ENCODE measurements around the gene PRSS23.

The PRSS23 gene

GRCh38 chr11:86790867-86791849 lies 9.2 kb upstream of the PRSS23 start:
- Histone ChIP-seq H3K36me3 (ENCODE audit: control insufficient read depth in 2 of 2, insufficient read depth in 2 of 2, low read length in 2 of 2) (no peaks in the 10 kb centered on the region), H3K4me1 (ENCODE audit: control insufficient read depth, insufficient read depth, low read length) (peaks cover 4% of the 10 kb centered on the region), H3K9ac (ENCODE audit: low read length in 2 of 2) (peak overlapping the region in 1 of 2 donors; percentile 12), H3K9me3 (ENCODE audit: control insufficient read depth in 2 of 2, low read length in 2 of 2) (no peaks in the 10 kb centered on the region), H3K27me3 (ENCODE audit: control insufficient read depth in 1 of 2, insufficient read depth in 2 of 2, low read length in 2 of 2) (no peaks in the 10 kb centered on the region), H3K27ac (ENCODE audit: low read length) (peak overlapping the region; percentile 19), H3K4me3 (ENCODE audit: low read length in 2 of 2) (no peak overlapping the region)

- no peaks in the 10 kb centered on the region for H3K9me3 ChIP-seq (ENCODE audit: control insufficient read depth in 2 of 2, low read length in 2 of 2)
- H3K4me3 ChIP-seq (ENCODE audit: low read length in 2 of 2) = no peak overlapping the region
- no peaks in the 10 kb centered on the region for H3K36me3 ChIP-seq (ENCODE audit: control insufficient read depth in 2 of 2, insufficient read depth in 2 of 2, low read length in 2 of 2)
- H3K27ac ChIP-seq (ENCODE audit: low read length) = no peak overlapping the region
- peaks cover 4% of the 10 kb centered on the region for H3K4me1 ChIP-seq (ENCODE audit: control insufficient read depth, insufficient read depth, low read length)
- no peaks in the 10 kb centered on the region for H3K27me3 ChIP-seq (ENCODE audit: control insufficient read depth in 1 of 2, insufficient read depth in 2 of 2, low read length in 2 of 2)
- no peak overlapping the region for H3K9ac ChIP-seq (ENCODE audit: low read length in 2 of 2)
Observed at GRCh38 chr11:86792150-86792549, 8.2 kb upstream of the PRSS23 start.

GRCh38 chr11:86793307-86793706 lies 7.0 kb upstream of the PRSS23 start:
- Histone ChIP-seq H3K36me3 (ENCODE audit: control insufficient read depth in 2 of 2, insufficient read depth in 2 of 2, low read length in 2 of 2) (no peaks in the 10 kb centered on the region), H3K9ac (ENCODE audit: low read length in 2 of 2) (no peak overlapping the region), H3K4me1 (ENCODE audit: control insufficient read depth, insufficient read depth, low read length) (peaks cover 4% of the 10 kb centered on the region), H3K27ac (ENCODE audit: low read length) (no peak overlapping the region), H3K27me3 (ENCODE audit: control insufficient read depth in 1 of 2, insufficient read depth in 2 of 2, low read length in 2 of 2) (no peaks in the 10 kb centered on the region), H3K9me3 (ENCODE audit: control insufficient read depth in 2 of 2, low read length in 2 of 2) (no peaks in the 10 kb centered on the region), H3K4me3 (ENCODE audit: low read length in 2 of 2) (no peak overlapping the region)

- Histone ChIP-seq H3K27me3 (ENCODE audit: control insufficient read depth in 1 of 2, insufficient read depth in 2 of 2, low read length in 2 of 2) (no peaks in the 10 kb centered on the region), H3K36me3 (ENCODE audit: control insufficient read depth in 2 of 2, insufficient read depth in 2 of 2, low read length in 2 of 2) (no peaks in the 10 kb centered on the region), H3K27ac (ENCODE audit: low read length) (no peak overlapping the region), H3K9ac (ENCODE audit: low read length in 2 of 2) (no peak overlapping the region), H3K4me1 (ENCODE audit: control insufficient read depth, insufficient read depth, low read length) (peaks cover 14% of the 10 kb centered on the region), H3K9me3 (ENCODE audit: control insufficient read depth in 2 of 2, low read length in 2 of 2) (no peaks in the 10 kb centered on the region), H3K4me3 (ENCODE audit: low read length in 2 of 2) (no peak overlapping the region)
Observed at GRCh38 chr11:86795511-86795910, 4.8 kb upstream of the PRSS23 start.

- H3K27me3 ChIP-seq (ENCODE audit: control insufficient read depth in 1 of 2, insufficient read depth in 2 of 2, low read length in 2 of 2) = no peaks in the 10 kb centered on the region
- H3K36me3 ChIP-seq (ENCODE audit: control insufficient read depth in 2 of 2, insufficient read depth in 2 of 2, low read length in 2 of 2) = no peaks in the 10 kb centered on the region
- peaks cover 15% of the 10 kb centered on the region for H3K4me1 ChIP-seq (ENCODE audit: control insufficient read depth, insufficient read depth, low read length)
- H3K9ac ChIP-seq (ENCODE audit: low read length in 2 of 2) = no peak overlapping the region
- H3K27ac ChIP-seq (ENCODE audit: low read length) = no peak overlapping the region
- no peaks in the 10 kb centered on the region for H3K9me3 ChIP-seq (ENCODE audit: control insufficient read depth in 2 of 2, low read length in 2 of 2)
- no peak overlapping the region for H3K4me3 ChIP-seq (ENCODE audit: low read length in 2 of 2)
Observed at GRCh38 chr11:86795949-86796348, 4.4 kb upstream of the PRSS23 start.

GRCh38 chr11:86797133-86797532 lies 3.2 kb upstream of the PRSS23 start:
- H3K4me3 ChIP-seq (ENCODE audit: low read length in 2 of 2) = no peak overlapping the region
- H3K36me3 ChIP-seq (ENCODE audit: control insufficient read depth in 2 of 2, insufficient read depth in 2 of 2, low read length in 2 of 2) = no peaks in the 10 kb centered on the region
- H3K27me3 ChIP-seq (ENCODE audit: control insufficient read depth in 1 of 2, insufficient read depth in 2 of 2, low read length in 2 of 2) = no peaks in the 10 kb centered on the region
- H3K9me3 ChIP-seq (ENCODE audit: control insufficient read depth in 2 of 2, low read length in 2 of 2) = no peaks in the 10 kb centered on the region
- H3K9ac ChIP-seq (ENCODE audit: low read length in 2 of 2) = no peak overlapping the region
- no peak overlapping the region for H3K27ac ChIP-seq (ENCODE audit: low read length)
- peaks cover 19% of the 10 kb centered on the region for H3K4me1 ChIP-seq (ENCODE audit: control insufficient read depth, insufficient read depth, low read length)

GRCh38 chr11:86798988-86799387 lies 1.4 kb upstream of the PRSS23 start:
- H3K9ac ChIP-seq (ENCODE audit: low read length in 2 of 2) = peak overlapping the region in 1 of 2 donors; percentile 73
- peaks cover 22% of the 10 kb centered on the region for H3K4me1 ChIP-seq (ENCODE audit: control insufficient read depth, insufficient read depth, low read length)
- H3K36me3 ChIP-seq (ENCODE audit: control insufficient read depth in 2 of 2, insufficient read depth in 2 of 2, low read length in 2 of 2) = no peaks in the 10 kb centered on the region
- peak overlapping the region; percentile 90 for H3K27ac ChIP-seq (ENCODE audit: low read length)
- H3K9me3 ChIP-seq (ENCODE audit: control insufficient read depth in 2 of 2, low read length in 2 of 2) = no peaks in the 10 kb centered on the region
- H3K4me3 ChIP-seq (ENCODE audit: low read length in 2 of 2) = no peak overlapping the region
- H3K27me3 ChIP-seq (ENCODE audit: control insufficient read depth in 1 of 2, insufficient read depth in 2 of 2, low read length in 2 of 2) = no peaks in the 10 kb centered on the region

- Histone ChIP-seq H3K9ac (ENCODE audit: low read length in 2 of 2) (peak overlapping the region; percentile 73 to 75), H3K27ac (ENCODE audit: low read length) (peak overlapping the region; percentile 90), H3K4me3 (ENCODE audit: low read length in 2 of 2) (peak overlapping the region; percentile 76 to 90)
Observed at GRCh38 chr11:86799680-86800075, 664 bp upstream of the PRSS23 start.

GRCh38 chr11:86800960-86801272 lies 574 bp downstream of the PRSS23 start:
- Histone ChIP-seq H3K4me1 (ENCODE audit: control insufficient read depth, insufficient read depth, low read length) (peaks cover 35% of the 10 kb centered on the region), H3K9ac (ENCODE audit: low read length in 2 of 2) (peak overlapping the region; percentile 77 to 93)

More at GRCh38 chr11:86799680-86800075, 664 bp upstream of the PRSS23 start:
- no peaks in the 10 kb centered on the region for H3K27me3 ChIP-seq (ENCODE audit: control insufficient read depth in 1 of 2, insufficient read depth in 2 of 2, low read length in 2 of 2)
- no peaks in the 10 kb centered on the region for H3K9me3 ChIP-seq (ENCODE audit: control insufficient read depth in 2 of 2, low read length in 2 of 2)
- no peaks in the 10 kb centered on the region for H3K36me3 ChIP-seq (ENCODE audit: control insufficient read depth in 2 of 2, insufficient read depth in 2 of 2, low read length in 2 of 2)
- H3K4me1 ChIP-seq (ENCODE audit: control insufficient read depth, insufficient read depth, low read length) = peaks cover 23% of the 10 kb centered on the region

GRCh38 chr11:86801364-86801763 lies 1.0 kb downstream of the PRSS23 start:
- Histone ChIP-seq H3K4me1 (ENCODE audit: control insufficient read depth, insufficient read depth, low read length) (peaks cover 39% of the 10 kb centered on the region), H3K9ac (ENCODE audit: low read length in 2 of 2) (peak overlapping the region; percentile 77 to 93), H3K27me3 (ENCODE audit: control insufficient read depth in 1 of 2, insufficient read depth in 2 of 2, low read length in 2 of 2) (no peaks in the 10 kb centered on the region), H3K4me3 (ENCODE audit: low read length in 2 of 2) (peak overlapping the region; percentile 82 to 90), H3K27ac (ENCODE audit: low read length) (peak overlapping the region; percentile 90), H3K36me3 (ENCODE audit: control insufficient read depth in 2 of 2, insufficient read depth in 2 of 2, low read length in 2 of 2) (peaks cover 0 to 6% of the 10 kb centered on the region in 2 donors), H3K9me3 (ENCODE audit: control insufficient read depth in 2 of 2, low read length in 2 of 2) (no peaks in the 10 kb centered on the region)

More at GRCh38 chr11:86800960-86801272, 574 bp downstream of the PRSS23 start:
- Histone ChIP-seq H3K4me3 (ENCODE audit: low read length in 2 of 2) (peak overlapping the region; percentile 82 to 90), H3K36me3 (ENCODE audit: control insufficient read depth in 2 of 2, insufficient read depth in 2 of 2, low read length in 2 of 2) (peaks cover 0 to 2% of the 10 kb centered on the region in 2 donors), H3K27me3 (ENCODE audit: control insufficient read depth in 1 of 2, insufficient read depth in 2 of 2, low read length in 2 of 2) (no peaks in the 10 kb centered on the region), H3K9me3 (ENCODE audit: control insufficient read depth in 2 of 2, low read length in 2 of 2) (no peaks in the 10 kb centered on the region), H3K27ac (ENCODE audit: low read length) (peak overlapping the region; percentile 90)

GRCh38 chr11:86802146-86802545 lies 1.8 kb downstream of the PRSS23 start:
- Histone ChIP-seq H3K9me3 (ENCODE audit: control insufficient read depth in 2 of 2, low read length in 2 of 2) (no peaks in the 10 kb centered on the region), H3K36me3 (ENCODE audit: control insufficient read depth in 2 of 2, insufficient read depth in 2 of 2, low read length in 2 of 2) (peaks cover 0 to 6% of the 10 kb centered on the region in 2 donors), H3K4me1 (ENCODE audit: control insufficient read depth, insufficient read depth, low read length) (peaks cover 45% of the 10 kb centered on the region), H3K4me3 (ENCODE audit: low read length in 2 of 2) (peak overlapping the region; percentile 82 to 90), H3K27me3 (ENCODE audit: control insufficient read depth in 1 of 2, insufficient read depth in 2 of 2, low read length in 2 of 2) (no peaks in the 10 kb centered on the region), H3K27ac (ENCODE audit: low read length) (peak overlapping the region; percentile 90), H3K9ac (ENCODE audit: low read length in 2 of 2) (peak overlapping the region; percentile 77 to 93)
